Islet of Langerhans (tissue), 1 donor: Measurements from ENCODE around the gene TRIM28.
"Not testable (repeated sequence)": the region's sequence is repeated elsewhere in the genome, so short reads cannot be mapped to it uniquely, and the experiment has no call there.

Experiments used
- FAIRE-seq: peaks from one replicate; lab custom pipeline; 2011; peaks lifted over from hg19 to GRCh38; lab: Jason Lieb, UNC

TRIM28 gene

DNA sequence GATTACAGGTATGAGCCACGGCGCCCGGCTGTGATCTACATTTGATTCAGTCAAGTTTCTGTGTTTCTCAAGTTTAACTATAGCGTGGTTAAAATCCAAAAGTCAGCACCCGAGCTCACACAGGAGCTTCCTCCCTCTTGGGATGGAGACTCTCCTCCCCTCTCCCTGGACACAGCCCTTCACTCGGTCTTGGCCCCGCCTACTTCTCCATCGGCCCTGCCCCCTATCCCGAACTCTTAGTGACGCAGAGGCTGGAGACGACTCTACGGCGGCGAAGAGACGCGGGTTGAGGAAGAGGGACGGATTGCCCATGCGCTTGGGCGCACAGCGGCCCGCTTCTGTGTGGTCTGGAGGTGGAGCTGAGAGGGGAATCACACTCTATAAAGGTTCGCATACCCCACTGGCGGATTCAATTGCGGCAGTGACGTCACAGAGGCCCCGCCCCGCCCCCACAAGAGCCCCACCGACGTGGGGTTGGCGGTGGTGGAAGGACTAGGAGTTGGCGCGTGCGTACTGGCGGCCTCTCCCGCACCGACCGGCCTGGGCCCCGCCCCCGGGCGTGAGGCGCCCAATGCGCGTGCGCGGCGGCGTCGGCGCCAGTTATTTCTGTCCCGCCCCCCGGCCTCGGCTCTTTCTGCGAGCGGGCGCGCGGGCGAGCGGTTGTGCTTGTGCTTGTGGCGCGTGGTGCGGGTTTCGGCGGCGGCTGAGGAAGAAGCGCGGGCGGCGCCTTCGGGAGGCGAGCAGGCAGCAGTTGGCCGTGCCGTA is at the start of gene TRIM28:
TSS of gene TRIM28 (plus strand) at position 239 of the 765 bp plus-strand sequence. CDS start 694 bp downstream, outside the sequence.
- FAIRE-seq: no peak

DNA sequence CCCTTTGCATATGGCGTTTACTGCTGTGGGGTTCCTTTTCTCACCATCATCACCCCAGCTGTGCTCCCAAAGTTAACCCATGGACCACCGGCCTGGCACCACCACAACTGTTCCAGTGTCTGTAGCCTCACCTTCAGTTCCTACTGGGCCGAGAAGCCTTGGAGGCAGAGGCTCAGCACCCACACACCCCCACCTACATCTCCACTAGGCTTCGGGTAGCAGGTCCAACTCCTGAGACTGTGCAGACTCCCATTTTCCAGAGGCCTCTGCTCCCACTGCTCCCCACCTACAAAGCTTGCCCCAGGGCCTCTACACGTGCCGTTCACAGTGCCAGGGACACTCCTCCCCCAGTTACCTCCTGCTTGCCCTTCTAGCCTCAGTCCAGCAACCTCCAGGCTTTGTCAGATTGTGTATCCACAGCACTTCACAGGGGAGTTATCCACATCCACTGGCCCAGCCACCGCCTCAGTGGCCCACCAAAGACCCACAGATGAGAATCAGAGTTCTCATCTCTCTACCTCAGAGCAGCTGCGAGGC is 46.2 kb upstream of the TRIM28 start:
- no peak for FAIRE-seq

DNA sequence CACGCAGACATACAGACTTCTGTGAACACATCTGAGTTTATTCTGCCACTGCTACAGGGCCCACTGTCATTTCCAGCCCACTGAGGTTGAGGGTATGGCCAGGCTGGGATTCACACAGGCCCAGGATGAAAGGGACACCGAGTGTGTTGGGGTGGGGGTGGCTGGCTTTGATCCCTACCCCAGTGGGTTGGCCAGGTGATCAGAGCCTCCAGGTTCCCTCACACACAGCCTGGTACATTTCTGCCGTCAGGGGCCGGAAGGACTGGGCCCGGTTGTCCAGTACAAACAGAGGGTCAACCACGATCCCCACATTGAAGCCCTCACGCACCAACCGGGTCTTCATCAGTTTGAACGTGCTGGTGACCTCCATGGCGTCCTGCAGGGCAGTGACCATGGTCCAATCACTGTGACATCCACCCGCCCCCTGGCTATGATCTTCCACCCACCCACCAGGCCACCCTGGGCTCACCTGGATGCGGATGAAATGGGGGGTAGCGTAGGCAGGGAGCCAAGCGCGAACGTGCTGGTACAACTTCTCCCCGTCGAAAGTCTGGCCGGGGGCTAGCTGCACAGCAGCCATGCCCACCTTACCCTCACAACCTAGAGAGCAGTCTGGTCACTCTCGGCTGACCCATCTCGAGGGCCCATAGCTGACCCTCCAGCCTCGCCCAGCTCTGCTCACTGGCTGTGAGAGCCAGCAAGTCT is 45.4 kb upstream of the TRIM28 start:
- FAIRE-seq: no peak

DNA sequence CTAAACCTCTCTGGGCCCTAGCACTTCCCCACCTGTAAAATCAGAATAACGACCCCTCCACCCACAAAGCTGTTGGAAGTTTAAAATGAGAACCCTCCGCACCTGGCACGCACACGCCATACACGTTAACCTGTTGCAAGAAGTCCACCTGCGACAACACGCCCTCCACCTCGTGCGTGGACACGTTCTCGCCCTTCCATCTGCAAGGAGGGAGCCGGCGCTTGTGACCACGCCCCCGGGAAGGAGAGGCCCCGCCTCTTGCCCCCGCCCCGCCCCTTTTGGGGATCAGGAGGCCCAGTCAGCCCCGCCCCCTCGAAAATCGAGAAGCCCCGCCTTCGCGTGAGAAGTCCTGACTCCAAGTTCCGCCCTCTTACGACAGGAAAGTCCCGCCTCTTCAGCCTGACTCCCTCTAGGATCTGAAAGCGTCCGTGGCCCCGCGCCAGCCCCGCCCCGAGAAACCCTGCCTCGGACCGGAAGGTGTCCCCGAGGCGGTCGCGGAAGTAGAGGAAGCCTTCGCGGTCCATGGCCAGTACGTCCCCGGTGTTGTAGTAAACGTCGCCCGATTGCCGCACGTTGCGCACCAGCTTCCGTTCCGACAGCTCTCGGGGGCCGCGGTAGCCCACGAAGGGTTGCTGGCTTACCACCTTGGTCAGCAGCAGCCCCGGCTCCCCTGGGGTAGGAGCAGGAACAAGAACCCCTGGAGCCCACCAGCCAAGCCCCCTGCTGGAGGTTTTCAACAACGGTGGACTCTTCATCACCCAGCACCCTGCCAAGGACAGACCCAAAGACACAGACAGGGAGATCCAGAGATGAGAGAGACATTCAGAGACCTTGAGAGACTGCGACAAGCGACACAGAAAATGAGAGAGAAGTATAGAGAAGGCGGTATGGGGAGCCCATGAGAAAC is 44.6 kb upstream of the TRIM28 start:
- FAIRE-seq: no peak

DNA sequence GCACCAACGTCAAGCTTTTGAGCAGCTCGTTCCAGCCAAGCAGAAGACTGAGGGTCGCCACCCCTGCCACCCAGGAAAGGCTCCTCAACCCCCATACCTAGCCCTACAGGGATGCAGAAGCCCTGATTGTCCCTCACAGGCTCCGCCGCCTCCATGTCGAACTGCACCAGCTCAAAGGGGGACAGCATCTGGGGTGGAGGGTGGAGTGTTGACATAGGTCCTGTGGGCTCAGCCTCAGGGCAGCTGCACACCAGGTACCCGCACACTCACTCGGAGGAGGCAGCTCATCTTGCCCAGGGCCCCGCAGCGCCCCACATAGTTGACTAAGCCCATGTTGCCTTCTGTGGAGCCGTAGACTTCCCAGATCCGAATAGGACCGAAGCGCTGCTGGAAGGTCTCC is 43.6 kb upstream of the TRIM28 start:
- FAIRE-seq: no peak

DNA sequence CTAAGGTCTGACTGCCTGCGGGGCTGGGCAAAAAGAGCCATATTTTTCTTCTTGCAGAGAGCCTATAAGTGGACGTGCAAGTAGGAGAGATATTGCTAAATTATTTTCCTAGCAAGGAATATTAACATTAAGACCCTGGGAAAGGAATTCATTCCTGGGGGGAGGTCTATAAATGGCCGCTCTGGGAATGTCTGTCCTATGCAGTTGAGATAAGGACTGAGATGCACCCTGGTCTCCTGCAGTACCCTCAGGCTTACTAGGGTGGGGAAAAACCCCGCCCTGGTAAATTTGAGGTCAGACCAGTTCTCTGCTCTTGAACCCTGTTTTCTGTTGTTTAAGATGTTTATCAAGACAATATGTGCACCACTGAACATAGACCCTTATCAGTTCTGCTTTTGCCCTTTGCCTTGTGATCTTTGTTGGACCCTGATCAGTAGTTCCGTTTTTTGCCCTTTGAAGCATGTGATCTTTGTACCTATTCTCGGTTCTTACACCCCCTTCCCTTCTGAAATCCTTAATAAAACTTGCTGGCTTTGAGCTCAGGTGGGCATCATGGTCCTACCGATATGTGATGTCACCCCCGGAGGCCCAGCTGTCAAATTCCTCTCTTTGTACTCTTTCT is 36.2 kb upstream of the TRIM28 start:
- not testable (repeated sequence) for FAIRE-seq

DNA sequence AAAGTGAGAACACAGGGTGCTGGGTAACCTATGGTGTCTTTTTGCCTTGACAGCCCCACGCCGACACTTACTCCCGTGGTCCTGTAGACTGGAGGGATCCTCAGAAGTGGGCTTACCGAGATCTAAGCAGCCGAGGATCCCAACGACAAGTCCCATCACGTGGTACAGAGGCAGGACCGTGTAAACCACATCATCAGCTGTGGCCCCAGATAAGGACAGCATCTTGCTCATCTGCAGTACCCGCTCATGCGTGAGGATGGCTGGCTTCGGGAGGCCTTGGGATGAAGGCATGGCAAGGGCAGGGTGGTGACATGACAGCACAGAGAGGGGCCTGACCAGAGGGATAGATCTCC is 34.2 kb upstream of the TRIM28 start:
- no peak for FAIRE-seq

DNA sequence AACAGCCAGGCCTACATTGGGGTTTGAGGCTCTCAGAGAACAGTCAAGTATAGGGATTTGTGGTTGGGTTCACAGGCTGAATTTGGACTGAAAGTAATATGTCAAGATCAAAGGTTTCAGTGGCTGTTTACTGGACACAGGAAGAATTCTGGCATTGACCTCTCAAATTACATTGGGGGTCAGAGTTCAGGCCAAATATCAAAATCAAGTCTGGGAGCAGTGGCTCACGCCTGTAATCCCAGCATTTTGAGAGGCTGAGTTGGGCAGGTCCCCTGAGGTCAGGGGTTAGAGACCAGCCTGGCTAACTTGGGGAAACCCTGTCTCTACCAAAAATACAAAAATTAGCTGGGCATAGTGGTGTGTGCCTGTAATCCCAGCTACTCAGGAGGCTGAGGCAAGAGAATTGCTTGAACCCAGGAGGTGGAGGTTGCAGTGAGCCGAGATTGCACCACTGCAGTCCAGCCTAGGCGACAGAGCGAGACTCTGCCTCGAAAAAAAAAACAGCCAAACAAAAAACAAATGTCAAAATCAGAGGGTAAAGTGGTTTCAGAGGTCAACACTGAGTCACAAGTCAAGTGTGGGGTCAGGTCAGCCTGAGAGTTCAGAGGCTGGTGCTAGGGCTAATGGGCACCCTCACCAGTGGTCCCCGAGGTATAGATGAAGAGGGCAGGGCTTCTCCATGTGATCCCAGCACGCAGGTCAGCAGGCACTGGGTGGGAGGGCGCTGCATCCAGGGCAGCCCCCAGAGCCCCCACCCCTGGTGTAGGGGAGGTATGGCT is 33.6 kb upstream of the TRIM28 start:
- no peak for FAIRE-seq

DNA sequence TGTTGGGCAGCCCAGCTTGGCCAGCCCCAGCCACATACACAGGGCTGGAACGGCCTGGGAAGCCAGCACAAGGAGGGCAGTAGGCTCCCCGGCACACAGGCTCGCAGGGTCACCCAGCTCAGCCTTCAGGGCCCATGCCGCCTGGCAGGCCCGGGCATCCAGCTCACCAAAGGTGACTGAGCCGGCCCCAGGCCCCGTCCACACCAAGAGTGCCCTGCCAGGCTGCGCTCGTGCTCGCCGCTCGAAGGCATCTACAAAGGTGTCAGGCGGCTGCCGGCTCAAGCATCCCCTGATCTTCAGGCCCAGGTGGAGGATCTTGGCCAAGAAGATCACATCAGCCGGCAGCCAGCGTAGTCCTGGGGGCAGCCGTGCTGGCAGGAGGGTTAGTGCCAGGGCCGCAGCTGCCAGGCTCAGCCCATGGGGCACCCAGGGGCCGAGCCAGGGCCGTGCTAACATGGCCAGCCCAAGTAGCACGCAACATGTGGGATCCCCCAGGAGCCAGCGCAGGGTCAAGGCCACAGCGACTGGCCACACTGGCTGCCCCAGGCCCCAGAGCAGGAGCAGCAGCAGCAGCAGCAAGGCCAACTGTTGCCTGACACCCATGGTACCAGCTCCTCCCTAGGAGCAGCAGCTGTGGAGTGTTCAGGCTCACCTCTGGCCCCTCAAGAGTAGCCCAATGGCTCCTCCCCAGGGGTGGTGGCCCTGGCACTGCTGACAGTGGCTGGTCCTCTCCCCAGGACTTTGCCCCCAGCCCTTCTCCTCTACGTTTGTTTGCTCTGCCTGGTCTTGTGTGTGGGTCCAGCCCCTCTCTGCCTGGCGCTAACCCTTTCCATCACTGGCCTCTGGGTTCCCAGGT is 32.3 kb upstream of the TRIM28 start, which contains the start of gene SLC27A5:
TSS of gene SLC27A5 (minus strand) at position 640 of the 856 bp plus-strand sequence. CDS start at position 603, 37 bp downstream.
- no peak for FAIRE-seq

DNA sequence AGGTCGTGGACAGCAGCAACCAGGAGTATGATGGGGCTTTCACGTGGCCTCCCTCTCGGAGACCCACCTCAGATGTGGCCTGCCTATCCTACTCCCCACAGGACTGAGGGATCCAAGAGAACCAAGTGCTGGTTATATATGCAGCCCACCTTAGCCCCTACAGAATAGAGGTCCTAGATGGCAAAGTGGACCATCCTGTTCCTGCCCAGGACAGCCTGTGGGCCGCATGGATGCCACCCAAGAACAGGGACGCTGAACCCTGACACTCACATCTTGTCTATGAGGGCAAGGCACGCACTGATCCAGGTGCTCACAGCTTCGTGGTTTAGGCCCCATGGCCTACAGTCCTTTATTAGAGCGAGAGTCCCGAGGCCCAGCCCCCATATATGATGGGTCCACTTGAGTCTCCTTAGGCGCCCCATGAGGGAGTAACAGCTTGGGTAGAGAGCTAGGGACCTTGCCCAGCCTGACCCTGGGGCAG is 30.6 kb upstream of the TRIM28 start:
- FAIRE-seq: no peak

DNA sequence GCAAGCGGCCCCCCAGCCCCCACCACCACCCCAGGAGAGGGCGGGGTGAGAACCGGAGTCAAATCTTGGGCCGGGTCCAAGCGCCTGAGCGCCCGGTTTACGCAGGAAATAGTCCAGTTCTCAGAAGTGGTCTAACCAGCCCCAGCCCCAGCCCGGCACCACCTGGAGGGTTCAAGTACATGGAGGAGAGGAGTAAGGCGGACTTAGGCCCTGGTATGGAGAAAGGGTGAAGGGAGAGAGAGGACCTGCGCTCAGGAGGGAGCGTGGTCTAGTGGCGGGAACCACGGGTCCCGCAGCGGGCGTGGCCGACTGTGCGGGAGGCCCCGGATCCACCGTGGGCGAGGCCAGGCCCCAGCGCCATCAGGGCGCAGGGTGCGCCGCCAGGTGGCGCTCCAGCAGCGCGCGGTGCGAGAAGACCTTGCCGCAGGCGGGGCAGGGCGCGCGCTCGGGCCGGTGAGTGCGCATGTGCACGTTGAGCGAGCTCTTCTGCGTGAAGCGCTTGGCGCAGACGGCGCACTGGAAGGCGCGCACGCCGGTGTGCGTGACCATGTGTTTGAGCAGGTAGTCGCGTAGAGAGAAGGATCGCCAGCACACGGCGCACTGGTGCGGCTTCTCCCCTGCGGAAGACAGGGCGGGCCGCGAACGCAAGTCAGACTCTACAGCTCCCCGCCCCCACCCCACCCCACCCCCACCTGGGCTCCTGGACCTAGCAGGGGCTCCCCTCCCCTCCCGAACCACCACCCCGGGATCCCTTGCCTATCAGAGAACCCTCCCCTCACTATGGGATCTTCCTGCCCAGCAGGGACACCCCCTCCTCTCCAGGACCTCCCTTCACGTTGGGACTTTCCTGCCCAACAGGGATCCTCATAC is 29.9 kb upstream of the TRIM28 start:
- no peak for FAIRE-seq

DNA sequence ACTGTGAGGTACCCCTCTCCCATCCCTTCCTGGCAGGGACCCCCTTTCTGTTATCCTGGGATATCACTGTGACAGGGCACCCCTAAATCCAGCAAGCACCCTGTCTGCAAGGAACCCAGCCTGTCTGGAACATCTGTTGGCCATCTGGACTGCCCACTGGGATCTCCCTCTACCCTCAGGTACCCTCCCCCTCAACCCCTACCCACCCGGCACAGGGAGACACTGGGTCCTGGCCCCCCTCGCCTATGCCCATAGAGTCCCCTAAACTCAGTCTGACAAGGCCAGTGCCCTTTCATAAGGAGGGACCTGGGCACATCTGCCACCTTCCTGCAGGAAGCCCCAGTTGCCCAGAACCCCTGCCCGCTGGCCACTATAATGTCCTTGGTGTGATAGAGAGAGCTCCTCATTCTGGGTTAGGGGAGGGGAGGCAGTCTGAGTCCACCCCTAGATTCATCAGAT is 29.3 kb upstream of the TRIM28 start:
- FAIRE-seq: no peak

DNA sequence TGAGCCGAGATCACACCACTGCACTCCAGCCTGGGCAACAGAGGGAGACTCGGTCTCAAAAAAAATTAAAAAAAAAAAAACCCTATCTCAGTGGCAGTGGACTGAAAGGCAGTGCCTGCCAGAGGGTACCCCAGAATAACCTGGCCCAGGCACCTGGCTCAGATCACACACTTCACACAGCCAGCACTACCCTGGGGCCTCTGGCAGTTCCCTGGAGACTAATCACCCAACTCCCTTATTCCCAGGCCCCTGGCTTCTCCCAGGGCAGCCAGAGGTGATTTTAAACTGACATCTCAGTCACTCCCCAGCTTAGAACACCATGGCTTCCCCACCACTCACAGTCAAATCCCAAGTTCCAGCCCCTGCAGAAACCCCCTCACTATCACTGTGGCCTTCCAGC is 28.6 kb upstream of the TRIM28 start:
- no peak for FAIRE-seq

DNA sequence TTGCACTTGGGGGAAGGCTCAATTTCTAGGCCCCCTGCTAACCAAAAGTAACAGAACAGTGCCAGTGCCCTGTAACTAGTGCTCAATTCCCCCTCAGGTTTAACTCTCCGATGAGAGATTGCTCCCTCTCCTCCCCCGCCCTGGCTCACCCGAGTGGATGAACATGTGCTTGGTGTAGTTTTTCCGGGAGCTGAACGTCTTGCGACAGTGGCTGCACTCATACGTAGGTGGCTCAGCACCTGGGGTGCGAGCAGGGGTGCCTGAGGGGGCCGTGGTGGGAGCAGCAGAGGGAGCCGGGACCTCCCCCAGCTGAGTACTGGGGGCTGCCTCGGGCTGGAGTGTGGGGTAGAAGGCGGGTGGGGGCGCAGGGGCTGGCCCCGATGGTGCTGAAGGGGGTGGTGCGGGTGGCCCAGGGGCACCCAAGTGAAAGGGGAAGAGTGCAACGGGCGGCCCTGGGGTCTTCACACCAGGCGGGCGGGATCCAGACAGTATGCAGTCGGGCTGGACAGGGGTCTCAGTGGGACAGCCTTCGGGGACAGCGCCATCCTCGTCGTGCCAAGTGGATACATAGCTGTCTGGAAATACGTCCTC is 27.5 kb upstream of the TRIM28 start:
- FAIRE-seq: no peak

DNA sequence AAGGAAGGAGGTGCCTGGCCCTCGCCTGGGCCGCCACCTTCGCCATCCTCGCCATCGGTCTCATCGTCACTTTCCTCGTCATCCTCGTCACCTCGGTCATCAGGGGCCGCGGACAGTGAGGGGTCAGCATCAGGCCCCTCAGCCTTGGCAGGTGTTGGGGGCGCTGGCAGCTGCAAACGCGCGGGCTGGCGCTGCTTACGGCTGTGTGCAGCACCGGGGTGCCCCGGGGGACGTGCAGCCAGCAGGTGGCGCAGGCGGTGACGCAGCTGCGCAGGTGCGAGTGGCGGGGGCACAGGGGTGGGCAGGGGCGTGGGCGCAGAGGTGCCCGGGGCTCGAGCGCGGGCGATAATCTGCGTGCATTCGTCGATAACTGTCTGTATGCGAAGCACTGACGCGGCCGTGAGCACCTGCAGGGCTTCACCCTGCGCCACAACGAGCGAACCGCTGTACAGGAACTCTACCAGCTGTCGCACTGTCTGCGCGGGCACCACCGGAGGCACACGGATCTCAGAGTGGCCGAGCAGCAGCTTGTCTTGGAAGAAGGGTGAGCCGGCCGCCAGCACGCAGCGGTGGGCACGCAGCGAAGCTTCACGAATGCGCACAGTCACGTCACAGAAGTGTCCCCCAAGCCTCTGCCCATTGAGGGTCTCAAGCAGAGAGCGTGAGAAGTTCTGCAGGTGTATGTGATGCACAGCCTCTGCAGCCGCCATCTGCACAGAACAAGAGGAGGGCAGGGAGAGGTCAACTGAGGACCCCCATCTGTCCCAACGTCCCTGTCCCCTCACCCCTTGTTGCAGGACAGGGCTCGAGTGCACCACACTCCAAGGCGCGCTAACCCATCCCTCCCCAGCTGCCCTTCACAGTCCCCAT is 26.7 kb upstream of the TRIM28 start:
- no peak for FAIRE-seq

DNA sequence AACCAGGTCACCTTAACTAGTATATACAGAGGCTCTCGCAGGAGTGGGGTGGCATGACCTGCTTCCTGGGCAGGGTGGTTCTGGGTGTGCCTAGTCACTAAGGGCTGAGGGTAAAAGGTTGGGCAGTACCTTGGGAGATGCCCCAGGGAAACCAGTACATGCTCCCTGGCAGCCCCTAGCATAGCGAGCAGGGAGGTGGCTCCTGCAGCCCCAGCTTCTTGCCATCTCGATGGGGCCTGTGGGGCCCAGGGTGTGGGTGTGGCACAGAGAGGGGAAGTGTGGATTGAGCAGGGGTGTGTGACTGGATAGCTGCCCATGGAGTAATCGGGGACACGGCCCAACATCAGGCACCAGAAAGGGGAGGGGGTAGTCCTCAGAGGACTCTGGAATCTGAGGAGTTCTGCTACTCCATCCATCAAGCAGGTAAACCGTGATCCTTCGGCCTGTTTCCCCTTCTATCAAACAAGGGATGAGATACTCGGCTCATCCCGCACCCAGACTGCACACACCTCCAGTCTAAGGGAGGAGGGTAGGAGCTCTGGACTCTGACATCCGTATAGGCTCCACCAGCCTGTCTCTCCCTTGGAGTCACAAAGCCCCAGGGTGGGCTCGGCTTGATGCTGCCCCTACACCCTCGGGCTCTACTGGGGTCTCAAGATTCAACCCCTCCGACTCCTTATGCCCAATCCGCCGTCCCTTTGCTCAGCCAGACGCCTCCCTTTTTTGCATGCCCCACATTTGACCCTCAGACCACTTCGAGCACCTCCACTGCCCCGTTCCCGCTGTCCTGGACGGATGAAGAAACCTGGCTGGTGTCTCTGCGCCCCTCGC is 25.4 kb upstream of the TRIM28 start:
- no peak for FAIRE-seq

DNA sequence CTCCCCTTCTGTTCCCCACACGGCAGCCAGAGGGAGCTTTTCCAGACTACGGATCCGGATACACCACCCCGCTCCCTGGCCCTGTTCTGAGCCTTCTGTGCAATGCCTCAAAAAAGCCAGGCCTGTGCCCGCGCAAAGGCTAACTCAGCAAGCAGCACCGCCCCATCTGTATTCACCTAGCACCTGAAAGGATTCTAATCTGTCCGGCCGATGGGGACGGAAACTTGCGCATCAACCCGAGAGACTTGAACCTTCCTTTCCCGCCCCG is 24.8 kb upstream of the TRIM28 start:
- no peak for FAIRE-seq
